Esophagus squamous epithelium (tissue), 5 donors: Measurements from ENCODE around the gene LARGE1. TPM values are rescaled to one million over a fixed set of nuclear protein-coding genes. Genes with fewer than 3 reads are reported as not detected.
"Not testable (repeated sequence)": the region's sequence is repeated elsewhere in the genome, so short reads cannot be mapped to it uniquely, and the experiment has no call there.

Experiments
- DNase-seq: peaks from one replicate; lab custom pipeline; 2025; lab: John Stamatoyannopoulos, UW
- H3K27ac ChIP-seq, 4 donors: fragments of 200-600 bp; sonication (generic); one replicate each; pipeline ENCODE4 v1.5.1; 2016 to 2019; ENCODE audit warnings: mild to moderate bottlenecking in 1 of 4
- H3K27me3 ChIP-seq, 4 donors: fragments of 200-600 bp; sonication (generic); 1 replicate in 3 of 4; 2 replicates in 1 of 4; pipeline versions ENCODE4 v1.5.1 to v1.6.0; 2017 to 2021; ENCODE audit warnings: antibody characterized with exemption in 1 of 4
- H3K36me3 ChIP-seq, 3 donors: fragments of 200-600 bp; sonication (generic); one replicate each; pipeline ENCODE4 v1.5.1; 2016 to 2019
- H3K4me1 ChIP-seq, 3 donors: fragments of 200-600 bp; sonication (generic); one replicate each; pipeline ENCODE4 v1.5.1; 2017 to 2019
- H3K4me3 ChIP-seq, 4 donors: fragments of 200-600 bp; sonication (generic); 1 replicate in 3 of 4; 2 replicates in 1 of 4; pipeline ENCODE4 v1.5.1; 2016 to 2019; ENCODE audit warnings: mild to moderate bottlenecking in 2 of 4, moderate library complexity in 1 of 4
- H3K9me3 ChIP-seq, 3 donors: fragments of 200-600 bp; sonication (generic); one replicate each; pipeline ENCODE4 v1.5.1; 2016 to 2019
- POLR2A ChIP-seq, 4 donors: fragments of 450-650 bp; IDR thresholded peaks; one replicate each; pipeline ENCODE4 v1.6.1; 2017; ENCODE audit warnings: antibody characterized with exemption in 4 of 4, mild to moderate bottlenecking in 4 of 4, moderate library complexity in 3 of 4
- WGBS, 2 donors: methylation state at CpG; one replicate each; pipeline ENCODE4 v1.1.5; 2018; 5-methylcytosine and 5-hydroxymethylcytosine counted together
- intact Hi-C: fragments of 100-400 bp; cut with DNase I; formaldehyde crosslinking; loops from one replicate; pipeline ENCODE4 v1.15.0; 2022
- total RNA-seq, 4 donors: library from RNA; depleted of rRNA; stranded (reverse); fragments of >200 nt; gene quantifications; one replicate each; pipeline ENCODE4 v1.1.0, GENCODE V29; 2016
- TF ChIP-seq, protein P1 (sequence below), 6 experiments: fragments of 450-650 bp in 4 of 6; fragments of 200-600 bp in 2 of 6; sonication (generic) in 2 of 6; IDR thresholded peaks; one replicate each; pipeline ENCODE4 v1.5.1; 2016 to 2019; ENCODE audit warnings: antibody characterized with exemption in 6 of 6, mild to moderate bottlenecking in 4 of 6, moderate library complexity in 4 of 6
- donor health status: DM: yes; HTN: yes; CAD: no.

The LARGE1 gene
- total RNA-seq, 4 donors from 2014 or later, result 5.2 to 15.1 (median 6.6) TPM

DNA sequence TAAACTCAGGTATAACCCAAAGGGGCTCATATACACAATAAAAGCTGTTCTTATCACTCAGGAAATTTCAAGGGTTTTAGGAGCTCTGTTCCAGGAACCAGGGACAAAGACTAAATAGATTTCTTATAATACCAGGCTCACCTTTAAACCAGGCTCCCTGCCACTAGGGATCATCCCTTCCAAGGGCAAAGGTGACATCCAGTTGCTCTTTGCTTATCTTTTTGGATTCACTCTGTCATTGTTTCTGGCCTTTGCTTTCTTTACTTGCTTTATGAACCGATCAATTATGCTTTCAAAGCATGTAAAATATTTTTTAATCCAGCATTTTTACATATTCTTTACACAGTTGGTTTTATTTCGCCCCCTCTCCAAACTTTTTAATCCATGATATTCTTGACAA lies 540.4 kb downstream of the LARGE1 start:
- H3K36me3 ChIP-seq, result peaks cover 0 to 22% (median 0%) of the 10 kb centered on the region in 3 donors
- intact Hi-C loops, result loop anchor here (10.0 kb wide), 1 partner anchor 55 kb away; no protein-coding TSS in a partner anchor

GRCh38 chr22:33372875-33373274 lies 547.4 kb downstream of the LARGE1 start:
- H3K27me3 ChIP-seq, result no peaks in the 10 kb centered on the region
- 84 to 92% methylated on average over 1 of the region's 1 CpG for WGBS, 2 donors
- no peaks in the 10 kb centered on the region for H3K9me3 ChIP-seq
- no peaks in the 10 kb centered on the region for H3K4me1 ChIP-seq
- H3K36me3 ChIP-seq, result no peaks in the 10 kb centered on the region
- no peak for TF ChIP-seq POLR2A (IDR thresholded peaks at IDR 0.05)
- TF ChIP-seq, protein P1, sequence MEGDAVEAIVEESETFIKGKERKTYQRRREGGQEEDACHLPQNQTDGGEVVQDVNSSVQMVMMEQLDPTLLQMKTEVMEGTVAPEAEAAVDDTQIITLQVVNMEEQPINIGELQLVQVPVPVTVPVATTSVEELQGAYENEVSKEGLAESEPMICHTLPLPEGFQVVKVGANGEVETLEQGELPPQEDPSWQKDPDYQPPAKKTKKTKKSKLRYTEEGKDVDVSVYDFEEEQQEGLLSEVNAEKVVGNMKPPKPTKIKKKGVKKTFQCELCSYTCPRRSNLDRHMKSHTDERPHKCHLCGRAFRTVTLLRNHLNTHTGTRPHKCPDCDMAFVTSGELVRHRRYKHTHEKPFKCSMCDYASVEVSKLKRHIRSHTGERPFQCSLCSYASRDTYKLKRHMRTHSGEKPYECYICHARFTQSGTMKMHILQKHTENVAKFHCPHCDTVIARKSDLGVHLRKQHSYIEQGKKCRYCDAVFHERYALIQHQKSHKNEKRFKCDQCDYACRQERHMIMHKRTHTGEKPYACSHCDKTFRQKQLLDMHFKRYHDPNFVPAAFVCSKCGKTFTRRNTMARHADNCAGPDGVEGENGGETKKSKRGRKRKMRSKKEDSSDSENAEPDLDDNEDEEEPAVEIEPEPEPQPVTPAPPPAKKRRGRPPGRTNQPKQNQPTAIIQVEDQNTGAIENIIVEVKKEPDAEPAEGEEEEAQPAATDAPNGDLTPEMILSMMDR (IDR thresholded peaks at IDR 0.05), result no peak
- intact Hi-C loops, result loop anchor here (10.0 kb wide), 1 partner anchor 62 kb away; no protein-coding TSS in a partner anchor
- no peak overlapping the region for H3K27ac ChIP-seq
- no peak overlapping the region for H3K4me3 ChIP-seq
- no peak for DNase-seq

More for the DNA sequence above, 540.4 kb downstream of the LARGE1 start:
- no peak for DNase-seq
- H3K4me1 ChIP-seq, result no peaks in the 10 kb centered on the region
- no peak for TF ChIP-seq POLR2A (IDR thresholded peaks at IDR 0.05)
- TF ChIP-seq, protein P1 (IDR thresholded peaks at IDR 0.05), result no peak
- H3K27ac ChIP-seq, result no peak overlapping the region
- H3K27me3 ChIP-seq, result no peaks in the 10 kb centered on the region
- no peak overlapping the region for H3K4me3 ChIP-seq
- H3K9me3 ChIP-seq, result no peaks in the 10 kb centered on the region
- WGBS, 2 donors, result 90 to 91% methylated on average over 2 of the region's 2 CpGs

DNA sequence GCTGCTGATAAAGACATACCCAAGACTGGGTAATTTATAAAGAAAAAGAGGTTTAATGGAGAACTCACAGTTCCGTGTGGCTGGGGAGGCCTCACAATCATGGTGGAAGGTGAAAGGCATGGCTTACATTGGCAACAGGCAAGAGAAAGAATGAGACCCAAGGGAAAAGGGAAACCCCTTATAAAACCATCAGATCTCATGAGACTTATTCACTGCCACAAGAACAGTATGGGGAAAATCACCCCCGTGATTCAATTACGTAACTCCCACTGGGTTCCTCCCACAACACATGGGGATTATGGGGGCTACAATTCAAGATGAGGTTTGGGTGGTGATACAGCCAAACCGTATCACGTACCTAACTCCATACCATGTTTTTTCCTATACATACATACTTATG lies 557.0 kb downstream of the LARGE1 start:
- 87 to 91% methylated on average over 5 of the region's 5 CpGs for WGBS, 2 donors
- intact Hi-C loops, H3K4me3 ChIP-seq: not testable (repeated sequence)

DNA sequence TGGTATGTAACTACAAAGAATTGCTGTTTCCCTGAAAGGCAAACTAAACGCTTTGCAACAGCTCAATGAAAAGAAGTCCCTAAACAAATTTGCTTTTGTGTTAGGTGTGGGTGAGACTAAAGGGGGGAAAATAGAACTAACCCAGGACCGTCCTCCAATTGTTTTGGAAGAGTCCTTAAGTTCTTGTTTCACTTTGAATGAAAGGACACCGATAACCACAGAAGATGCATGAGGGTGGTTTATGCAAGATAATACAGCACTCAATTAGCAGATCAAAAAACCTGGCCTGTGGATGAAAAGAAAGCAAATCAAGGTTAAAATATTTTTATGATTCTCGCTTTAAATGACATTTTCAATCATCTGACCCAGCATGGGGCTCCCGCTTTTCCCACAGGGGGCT lies 557.6 kb downstream of the LARGE1 start:
- intact Hi-C loops, result no loop called here
- Histone ChIP-seq H3K9me3 (no peaks in the 10 kb centered on the region), H3K27me3 (no peaks in the 10 kb centered on the region), H3K4me3 (no peak overlapping the region), H3K4me1 (no peaks in the 10 kb centered on the region), H3K36me3 (no peaks in the 10 kb centered on the region), H3K27ac (no peak overlapping the region)
- WGBS, 2 donors, result 86 to 90% methylated on average over 5 of the region's 5 CpGs
- no peak for DNase-seq
- TF ChIP-seq, protein P1 (IDR thresholded peaks at IDR 0.05), result no peak
- no peak for TF ChIP-seq POLR2A (IDR thresholded peaks at IDR 0.05)

More for the DNA sequence above, 557.0 kb downstream of the LARGE1 start:
- not testable (repeated sequence) for H3K4me1 ChIP-seq, H3K36me3 ChIP-seq, H3K9me3 ChIP-seq, H3K27me3 ChIP-seq, DNase-seq, H3K27ac ChIP-seq

DNA sequence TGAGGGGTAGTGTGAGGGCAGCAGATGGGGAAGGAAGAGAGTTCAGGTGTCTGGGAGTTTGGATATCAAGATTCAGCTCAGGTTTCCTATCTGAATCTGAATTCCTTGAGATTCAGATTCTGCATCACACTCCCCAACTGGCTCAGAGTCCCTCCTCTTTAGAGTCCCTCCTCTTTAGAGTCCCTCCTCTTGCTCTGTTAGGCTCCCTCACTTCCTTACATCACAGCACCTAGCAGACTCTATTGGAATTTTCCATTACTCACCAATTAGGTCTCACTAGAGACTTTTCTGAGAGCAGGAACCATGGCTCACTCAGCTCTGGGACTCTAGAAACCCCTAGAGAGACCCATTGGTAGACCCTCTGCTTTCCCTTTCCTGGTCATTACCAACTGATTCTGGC lies 558.7 kb downstream of the LARGE1 start:
- Histone ChIP-seq H3K4me3 (no peak overlapping the region), H3K9me3 (no peaks in the 10 kb centered on the region), H3K36me3 (no peaks in the 10 kb centered on the region), H3K27ac (no peak overlapping the region), H3K27me3 (no peaks in the 10 kb centered on the region), H3K4me1 (no peaks in the 10 kb centered on the region)
- TF ChIP-seq, protein P1 (IDR thresholded peaks at IDR 0.05), result no peak
- no peak for TF ChIP-seq POLR2A (IDR thresholded peaks at IDR 0.05)
- no peak for DNase-seq
- intact Hi-C loops, result no loop called here

DNA sequence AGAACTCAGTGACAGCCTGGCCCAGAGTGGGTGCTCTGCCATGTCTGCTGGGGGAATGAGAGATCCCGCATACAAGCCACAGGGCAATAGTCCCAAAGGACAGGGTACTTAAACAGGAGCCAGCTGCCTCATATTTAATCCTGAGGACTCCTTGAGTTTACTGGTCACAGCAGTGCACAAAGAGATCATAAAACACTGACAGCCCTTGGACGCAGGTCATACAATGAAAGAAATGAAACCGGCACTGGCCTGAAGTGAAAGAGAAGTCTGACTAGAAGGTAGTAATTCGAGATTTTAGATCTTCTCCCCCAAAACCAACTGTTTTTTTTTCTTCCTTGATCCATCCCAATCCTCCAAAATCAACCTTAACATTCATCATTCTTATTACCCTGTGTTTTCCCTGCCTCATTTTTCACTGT lies 562.3 kb downstream of the LARGE1 start:
- intact Hi-C loops, result no loop called here
- TF ChIP-seq, protein P1 (IDR thresholded peaks at IDR 0.05), result no peak
- no peak for TF ChIP-seq POLR2A (IDR thresholded peaks at IDR 0.05)
- Histone ChIP-seq H3K9me3 (no peaks in the 10 kb centered on the region), H3K27me3 (no peaks in the 10 kb centered on the region), H3K27ac (no peak overlapping the region), H3K36me3 (no peaks in the 10 kb centered on the region), H3K4me1 (no peaks in the 10 kb centered on the region), H3K4me3 (no peak overlapping the region)
- no peak for DNase-seq
- 79 to 81% methylated on average over 4 of the region's 4 CpGs for WGBS, 2 donors
